Measurements from ENCODE around the gene CNNM3. TPM values are rescaled to one million over a fixed set of nuclear protein-coding genes. Genes with fewer than 3 reads are reported as not detected.

The CNNM3 gene
- total RNA-seq, 1 donor from 2014 or later, result 16.5 TPM

DNA sequence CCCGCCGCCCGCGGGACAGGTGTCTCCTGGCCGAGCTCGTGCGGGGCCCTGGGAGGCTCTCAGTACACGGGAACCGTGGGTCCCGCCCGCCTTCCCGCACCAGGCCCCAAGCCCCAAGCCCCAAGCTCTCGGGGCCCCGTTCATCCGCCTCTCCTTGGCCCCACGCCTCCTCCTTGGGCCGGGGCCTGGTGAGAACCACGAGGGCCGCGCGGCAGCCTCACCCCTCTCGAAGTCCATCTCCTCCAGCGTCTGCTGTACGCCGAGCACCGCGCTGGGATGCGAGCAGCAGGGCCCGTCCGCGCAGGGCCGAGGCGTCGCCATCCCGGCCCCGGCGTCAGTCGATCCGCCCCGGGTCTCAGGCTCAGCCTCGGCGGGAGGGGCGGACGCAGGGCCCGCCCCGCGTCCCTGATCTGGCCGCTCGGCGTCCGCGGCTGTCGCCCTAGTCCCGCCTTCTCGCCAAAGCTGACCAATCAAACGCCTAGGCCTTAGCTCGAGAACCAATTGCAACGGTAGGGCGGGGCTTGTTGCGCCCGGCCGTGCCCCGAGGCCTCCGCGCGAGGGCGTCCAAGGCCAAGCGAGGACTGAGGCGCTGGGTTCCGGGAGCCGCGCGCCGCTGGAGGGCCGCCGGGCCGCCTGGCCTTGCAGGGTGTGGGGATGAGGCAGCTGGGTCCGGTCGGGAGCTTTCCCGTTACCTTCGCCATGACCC is 41.8 kb downstream of the CNNM3 start, which contains the start of gene ANKRD39:
Gene ANKRD39 (minus strand): TSS at position 350 of the 706 bp plus-strand sequence. CDS start 29 bp downstream, at position 321.
- H3K27me3 ChIP-seq, result no peaks in the 10 kb centered on the region
- no peaks in the 10 kb centered on the region for H3K9me3 ChIP-seq
- DNase-seq (ENCODE audit: extremely low spot score in 2 of 2), result peak in 1 of 2 donors; percentile 98
- H3K4me1 ChIP-seq, result peaks cover 49% of the 10 kb centered on the region
- intact Hi-C loops (cut with DNase I), result loop anchor here (2.0 to 10.0 kb wide), 3 partner anchors 49 to 223 kb away; partner anchors contain the start of gene KANSL3
- peak within 1 kb of the TSS; percentile 79 for H3K27ac ChIP-seq
- peak within 1 kb of the TSS; percentile 63 to 87 for H3K4me3 ChIP-seq
- TF ChIP-seq, protein P1, sequence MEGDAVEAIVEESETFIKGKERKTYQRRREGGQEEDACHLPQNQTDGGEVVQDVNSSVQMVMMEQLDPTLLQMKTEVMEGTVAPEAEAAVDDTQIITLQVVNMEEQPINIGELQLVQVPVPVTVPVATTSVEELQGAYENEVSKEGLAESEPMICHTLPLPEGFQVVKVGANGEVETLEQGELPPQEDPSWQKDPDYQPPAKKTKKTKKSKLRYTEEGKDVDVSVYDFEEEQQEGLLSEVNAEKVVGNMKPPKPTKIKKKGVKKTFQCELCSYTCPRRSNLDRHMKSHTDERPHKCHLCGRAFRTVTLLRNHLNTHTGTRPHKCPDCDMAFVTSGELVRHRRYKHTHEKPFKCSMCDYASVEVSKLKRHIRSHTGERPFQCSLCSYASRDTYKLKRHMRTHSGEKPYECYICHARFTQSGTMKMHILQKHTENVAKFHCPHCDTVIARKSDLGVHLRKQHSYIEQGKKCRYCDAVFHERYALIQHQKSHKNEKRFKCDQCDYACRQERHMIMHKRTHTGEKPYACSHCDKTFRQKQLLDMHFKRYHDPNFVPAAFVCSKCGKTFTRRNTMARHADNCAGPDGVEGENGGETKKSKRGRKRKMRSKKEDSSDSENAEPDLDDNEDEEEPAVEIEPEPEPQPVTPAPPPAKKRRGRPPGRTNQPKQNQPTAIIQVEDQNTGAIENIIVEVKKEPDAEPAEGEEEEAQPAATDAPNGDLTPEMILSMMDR (IDR thresholded peaks at IDR 0.05), result peak; percentile 65 to 93 (median 76)
- peak in 1 of 2 donors; percentile 74 for TF ChIP-seq POLR2A (IDR thresholded peaks at IDR 0.05)
- TF ChIP-seq POLR2AphosphoS5 (IDR thresholded peaks at IDR 0.05; ENCODE audit: insufficient read depth in 1 of 2, low read depth in 1 of 2), result peak; percentile 33 to 82
- peaks cover 0 to 41% of the 10 kb centered on the region in 2 donors for H3K36me3 ChIP-seq

DNA sequence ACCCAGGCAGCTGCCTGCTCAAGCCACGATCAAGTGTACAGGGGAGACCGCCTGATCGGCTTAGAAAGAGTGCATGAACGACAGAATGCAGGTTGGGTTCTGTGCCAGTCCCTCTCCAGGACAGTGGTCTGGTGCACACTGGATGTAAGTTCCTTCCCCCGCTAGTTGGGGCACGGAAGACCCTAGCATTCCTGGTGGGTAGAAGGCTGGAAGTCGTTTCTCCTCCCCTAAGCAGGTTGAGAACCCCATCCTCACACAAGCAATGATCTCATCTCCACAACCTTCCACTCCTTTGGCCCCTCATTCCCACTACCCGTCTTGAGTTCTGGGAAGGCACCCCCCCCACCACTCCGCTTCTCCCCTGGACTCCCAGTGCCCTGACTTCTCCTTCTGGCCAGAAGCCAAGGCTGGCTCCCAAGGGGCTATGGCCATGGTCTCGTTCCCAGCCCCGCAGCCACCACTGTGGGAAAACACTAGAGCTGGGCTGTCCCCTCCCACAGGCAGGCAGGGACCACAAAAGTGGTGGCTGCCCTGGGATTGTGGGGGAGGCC is 43.1 kb downstream of the CNNM3 start:
- peaks cover 0 to 41% of the 10 kb centered on the region in 2 donors for H3K36me3 ChIP-seq
- H3K27ac ChIP-seq, result peak overlapping the region; percentile 79
- intact Hi-C loops (cut with DNase I), result loop anchor here (2.0 to 10.0 kb wide), 3 partner anchors 48 to 224 kb away; partner anchors contain the start of gene KANSL3
- no peaks in the 10 kb centered on the region for H3K27me3 ChIP-seq
- no peak for DNase-seq (ENCODE audit: extremely low spot score in 2 of 2)
- peaks cover 49% of the 10 kb centered on the region for H3K4me1 ChIP-seq
- no peaks in the 10 kb centered on the region for H3K9me3 ChIP-seq
- peak overlapping the region; percentile 63 to 87 for H3K4me3 ChIP-seq
- TF ChIP-seq POLR2A (IDR thresholded peaks at IDR 0.05) (no peak), POLR2AphosphoS5 (IDR thresholded peaks at IDR 0.05; ENCODE audit: insufficient read depth in 1 of 2, low read depth in 1 of 2) (no peak)
- TF ChIP-seq, protein P1 (IDR thresholded peaks at IDR 0.05), result no peak

DNA sequence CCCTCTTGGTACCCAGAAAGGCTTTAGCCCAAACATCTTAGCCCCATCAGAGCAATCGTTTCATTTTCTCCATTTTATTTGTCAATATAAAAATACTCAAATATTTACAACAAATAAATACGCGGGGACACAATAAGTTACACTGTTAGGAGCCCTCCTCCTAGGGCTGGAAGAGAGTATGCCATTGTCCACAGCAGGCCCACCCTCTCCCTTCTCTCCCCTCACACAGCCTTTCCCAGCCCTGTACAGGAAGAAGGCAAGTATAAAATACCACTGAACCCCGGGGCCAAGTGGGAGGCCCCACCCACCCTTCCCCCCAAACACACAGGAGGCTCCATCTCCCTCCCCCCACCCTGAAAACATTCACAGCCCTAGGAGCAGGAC is 43.6 kb downstream of the CNNM3 start:
- H3K4me1 ChIP-seq, result peaks cover 45% of the 10 kb centered on the region
- intact Hi-C loops (cut with DNase I), result loop anchor here (2.0 to 10.0 kb wide), 3 partner anchors 47 to 225 kb away; partner anchors contain the start of gene KANSL3
- H3K36me3 ChIP-seq, result peaks cover 0 to 43% of the 10 kb centered on the region in 2 donors

DNA sequence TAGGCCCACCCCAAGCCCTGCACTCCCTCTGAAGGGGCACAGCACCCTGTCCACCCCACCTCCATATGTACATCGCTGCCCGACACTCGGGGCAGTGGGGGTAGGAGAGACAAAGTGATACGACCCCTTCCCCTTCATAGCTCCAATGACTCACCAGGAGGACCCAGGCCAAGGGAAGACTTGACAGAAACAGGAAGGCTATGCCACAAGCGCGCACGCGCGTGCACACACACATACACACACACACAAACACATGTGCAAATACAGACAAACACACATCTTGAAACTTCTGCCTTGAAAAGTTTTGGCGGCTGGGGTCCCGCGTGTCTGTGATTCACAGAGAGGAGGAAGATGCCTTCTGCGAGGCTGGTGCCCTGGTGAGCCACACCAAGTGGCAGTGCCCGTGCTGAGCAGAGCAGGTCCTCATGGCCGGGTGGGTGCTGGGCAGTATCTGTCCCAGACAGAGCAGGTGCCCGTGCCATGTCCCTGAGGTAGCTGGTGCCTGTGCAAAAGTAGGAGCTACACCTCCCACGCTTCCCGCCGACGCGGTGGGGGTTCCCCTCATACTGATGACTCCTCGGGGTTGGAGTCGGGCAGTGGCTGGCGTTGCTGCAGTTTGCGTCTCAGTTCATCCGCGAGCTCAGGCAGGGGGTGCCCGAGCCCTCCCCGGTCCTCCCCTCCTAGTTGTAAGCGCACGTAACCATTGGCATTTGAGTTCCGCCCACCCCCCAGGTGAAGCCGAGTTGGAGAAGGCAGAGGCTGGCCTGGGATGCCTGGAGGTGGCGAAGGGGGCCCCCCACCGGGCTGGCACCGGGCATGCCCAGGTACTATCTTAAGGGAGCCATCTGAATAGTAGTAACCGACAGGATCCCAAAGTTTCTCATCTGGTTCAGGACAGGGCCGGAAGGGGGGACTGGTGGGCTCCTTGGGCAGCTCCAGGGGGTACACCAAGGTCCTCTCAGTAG is 44.3 kb downstream of the CNNM3 start:
- H3K4me1 ChIP-seq, result peaks cover 45% of the 10 kb centered on the region
- no peaks in the 10 kb centered on the region for H3K27me3 ChIP-seq
- no peak for DNase-seq (ENCODE audit: extremely low spot score in 2 of 2)
- no peaks in the 10 kb centered on the region for H3K9me3 ChIP-seq
- H3K4me3 ChIP-seq, result no peak overlapping the region
- TF ChIP-seq, protein P1 (IDR thresholded peaks at IDR 0.05), result no peak
- peak in 1 of 2 donors; percentile 36 for TF ChIP-seq POLR2AphosphoS5 (IDR thresholded peaks at IDR 0.05; ENCODE audit: insufficient read depth in 1 of 2, low read depth in 1 of 2)
- H3K27ac ChIP-seq, result peak overlapping the region; percentile 79
- intact Hi-C loops (cut with DNase I), result no loop called here
- H3K36me3 ChIP-seq, result peaks cover 0 to 50% of the 10 kb centered on the region in 2 donors

More for the DNA sequence above, 43.6 kb downstream of the CNNM3 start:
- DNase-seq (ENCODE audit: extremely low spot score in 2 of 2), result no peak
- no peaks in the 10 kb centered on the region for H3K27me3 ChIP-seq
- H3K4me3 ChIP-seq, result no peak overlapping the region
- peak overlapping the region; percentile 79 for H3K27ac ChIP-seq
- TF ChIP-seq POLR2AphosphoS5 (IDR thresholded peaks at IDR 0.05; ENCODE audit: insufficient read depth in 1 of 2, low read depth in 1 of 2) (no peak), POLR2A (IDR thresholded peaks at IDR 0.05) (no peak)
- TF ChIP-seq, protein P1 (IDR thresholded peaks at IDR 0.05), result no peak
- no peaks in the 10 kb centered on the region for H3K9me3 ChIP-seq
